ENCODE results near the gene PPP6R1. TPM values are rescaled to one million over a fixed set of nuclear protein-coding genes. Genes with fewer than 3 reads are reported as not detected.

The PPP6R1 gene
- total and polyA plus RNA-seq, 2 of the 13 experiments (the other 11 are each of a cell fraction or from before 2014, with no cell fraction given): 25.8 to 54.0 TPM

GRCh38 chr19:55279770-55280643, 21.2 kb upstream of the PPP6R1 start, which contains the start of gene HSPBP1 (continued):
- TF ChIP-seq ZHX2 (IDR thresholded peaks at IDR 0.05; ENCODE audit: low read depth) (peak; percentile 71), ZHX2 (CRISPR knock-in tag; IDR thresholded peaks at IDR 0.05; ENCODE audit: borderline replicate concordance) (no peak), ZBTB1 (CRISPR knock-in tag; IDR thresholded peaks at IDR 0.05; ENCODE audit: borderline replicate concordance) (no peak), ZNF160 (CRISPR knock-in tag; IDR thresholded peaks at IDR 0.05) (no peak), SYNCRIP (IDR thresholded peaks at IDR 0.05; ENCODE audit: insufficient read depth, low read depth, low read length) (no peak), PREB (CRISPR knock-in tag; IDR thresholded peaks at IDR 0.05) (no peak), KLF6 (CRISPR knock-in tag; IDR thresholded peaks at IDR 0.05) (no peak), ZNF670 (CRISPR knock-in tag; IDR thresholded peaks at IDR 0.05; ENCODE audit: borderline replicate concordance) (peak; percentile 33; the same call in 1 of the 2 replicates), ZKSCAN8 (CRISPR knock-in tag; IDR thresholded peaks at IDR 0.05; ENCODE audit: borderline replicate concordance) (no peak), ZNF720 (CRISPR knock-in tag; IDR thresholded peaks at IDR 0.05) (no peak), GABPB1 (CRISPR knock-in tag; IDR thresholded peaks at IDR 0.05) (peak; percentile 98), MAX (IDR thresholded peaks at IDR 0.05) (peak; percentile 88), NR2F1 (CRISPR knock-in tag; IDR thresholded peaks at IDR 0.05) (no peak), RORA (CRISPR knock-in tag; IDR thresholded peaks at IDR 0.05) (no peak), CENPX (CRISPR knock-in tag; IDR thresholded peaks at IDR 0.05) (no peak), FOXC1 (CRISPR knock-in tag; IDR thresholded peaks at IDR 0.05; ENCODE audit: borderline replicate concordance) (peak; percentile 54; the same call in 1 of the 2 replicates), PHF21A (CRISPR knock-in tag; IDR thresholded peaks at IDR 0.05) (0 out of 2 replicates have a peak, but pooled peaks have one; percentile 52), ZNF558 (CRISPR knock-in tag; IDR thresholded peaks at IDR 0.05; ENCODE audit: borderline replicate concordance) (no peak), ESRRA (CRISPR knock-in tag; IDR thresholded peaks at IDR 0.05; ENCODE audit: low read depth) (no peak; the same call in 1 of the 2 replicates)
- TF ChIP-seq, protein P1, sequence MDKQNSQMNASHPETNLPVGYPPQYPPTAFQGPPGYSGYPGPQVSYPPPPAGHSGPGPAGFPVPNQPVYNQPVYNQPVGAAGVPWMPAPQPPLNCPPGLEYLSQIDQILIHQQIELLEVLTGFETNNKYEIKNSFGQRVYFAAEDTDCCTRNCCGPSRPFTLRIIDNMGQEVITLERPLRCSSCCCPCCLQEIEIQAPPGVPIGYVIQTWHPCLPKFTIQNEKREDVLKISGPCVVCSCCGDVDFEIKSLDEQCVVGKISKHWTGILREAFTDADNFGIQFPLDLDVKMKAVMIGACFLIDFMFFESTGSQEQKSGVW (CRISPR knock-in tag; IDR thresholded peaks at IDR 0.05; ENCODE audit: borderline replicate concordance): 0 out of 2 replicates have a peak, but pooled peaks have one; percentile 59
- TF ChIP-seq, protein P2, sequence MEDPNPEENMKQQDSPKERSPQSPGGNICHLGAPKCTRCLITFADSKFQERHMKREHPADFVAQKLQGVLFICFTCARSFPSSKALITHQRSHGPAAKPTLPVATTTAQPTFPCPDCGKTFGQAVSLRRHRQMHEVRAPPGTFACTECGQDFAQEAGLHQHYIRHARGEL (CRISPR knock-in tag; IDR thresholded peaks at IDR 0.05): no peak
